ENCODE data around the gene KRI1. TPM values are rescaled to one million over a fixed set of nuclear protein-coding genes. Genes with fewer than 3 reads are reported as not detected.
"Not testable (repeated sequence)": the region's sequence is repeated elsewhere in the genome, so short reads cannot be mapped to it uniquely, and the experiment has no call there.

KRI1 gene
- total RNA-seq, 4 donors from 2014 or later, result 16.0 to 28.0 (median 20.1) TPM

GRCh38 chr19:10551698-10552301 is 14.0 kb downstream of the KRI1 start:
- peaks cover 0 to 100% of the 10 kb centered on the region in 2 donors for H3K36me3 ChIP-seq

GRCh38 chr19:10551006-10551405 is 14.8 kb downstream of the KRI1 start:
- H3K27ac ChIP-seq, H3K4me3 ChIP-seq, H3K27me3 ChIP-seq, ATAC-seq, H3K4me1 ChIP-seq, H3K9me3 ChIP-seq: not testable (repeated sequence)
- H3K36me3 ChIP-seq, result peaks cover 0 to 99% of the 10 kb centered on the region in 2 donors
- WGBS, 2 donors (ENCODE audit: low coverage in 1 of 2), result 60 to 89% methylated on average over 1 to 3 of the region's 9 CpGs

More at GRCh38 chr19:10551698-10552301, 14.0 kb downstream of the KRI1 start:
- H3K4me1 ChIP-seq, result no peaks in the 10 kb centered on the region
- H3K9me3 ChIP-seq, result no peaks in the 10 kb centered on the region
- no peak overlapping the region for H3K4me3 ChIP-seq
- WGBS, 2 donors (ENCODE audit: low coverage in 1 of 2), result 100% methylated on average over 4 of the region's 12 CpGs; no CpG with 5 or more reads in 1 of the 2 donors
- ATAC-seq, result peak; percentile 26
- peak overlapping the region in 1 of 4 donors; percentile 14 for H3K27ac ChIP-seq
- TF ChIP-seq POLR2A (IDR thresholded peaks at IDR 0.05) (no peak), CTCF (IDR thresholded peaks at IDR 0.05) (no peak), POLR2AphosphoS5 (IDR thresholded peaks at IDR 0.05) (no peak), EP300 (IDR thresholded peaks at IDR 0.05) (no peak)
- no peaks in the 10 kb centered on the region for H3K27me3 ChIP-seq

GRCh38 chr19:10550336-10550735 is 15.5 kb downstream of the KRI1 start:
- 77 to 80% methylated on average over 3 to 5 of the region's 6 CpGs for WGBS, 2 donors (ENCODE audit: low coverage in 1 of 2)
- Histone ChIP-seq H3K27ac (no peak overlapping the region), H3K9me3 (no peaks in the 10 kb centered on the region), H3K4me3 (no peak overlapping the region), H3K4me1 (peaks cover 0 to 8% (median 0%) of the 10 kb centered on the region in 3 donors), H3K36me3 (peaks cover 0 to 94% of the 10 kb centered on the region in 2 donors), H3K27me3 (no peaks in the 10 kb centered on the region)
- no peak for TF ChIP-seq POLR2AphosphoS5 (IDR thresholded peaks at IDR 0.05)
- TF ChIP-seq CTCF (IDR thresholded peaks at IDR 0.05), result no peak
- no peak for TF ChIP-seq EP300 (IDR thresholded peaks at IDR 0.05)
- TF ChIP-seq POLR2A (IDR thresholded peaks at IDR 0.05), result no peak
- no peak for ATAC-seq

GRCh38 chr19:10549733-10550132 is 16.1 kb downstream of the KRI1 start:
- Histone ChIP-seq H3K9me3 (no peaks in the 10 kb centered on the region), H3K27ac (no peak overlapping the region), H3K4me1 (peaks cover 0 to 14% (median 5%) of the 10 kb centered on the region in 3 donors), H3K27me3 (no peaks in the 10 kb centered on the region), H3K4me3 (no peak overlapping the region), H3K36me3 (peaks cover 0 to 88% of the 10 kb centered on the region in 2 donors)
- no peak for TF ChIP-seq POLR2A (IDR thresholded peaks at IDR 0.05)
- TF ChIP-seq POLR2AphosphoS5 (IDR thresholded peaks at IDR 0.05), result no peak
- TF ChIP-seq EP300 (IDR thresholded peaks at IDR 0.05), result no peak
- no peak for ATAC-seq
- WGBS, 2 donors (ENCODE audit: low coverage in 1 of 2), result 77 to 88% methylated on average over 6 of the region's 7 CpGs

GRCh38 chr19:10548746-10549276 is 17.0 kb downstream of the KRI1 start:
- Histone ChIP-seq H3K27ac (no peak overlapping the region), H3K4me3 (no peak overlapping the region), H3K36me3 (peaks cover 0 to 79% of the 10 kb centered on the region in 2 donors), H3K9me3 (no peaks in the 10 kb centered on the region), H3K27me3 (no peaks in the 10 kb centered on the region), H3K4me1 (peaks cover 0 to 20% (median 8%) of the 10 kb centered on the region in 3 donors)
- TF ChIP-seq POLR2AphosphoS5 (IDR thresholded peaks at IDR 0.05) (no peak), CTCF (IDR thresholded peaks at IDR 0.05) (no peak), POLR2A (IDR thresholded peaks at IDR 0.05) (no peak), EP300 (IDR thresholded peaks at IDR 0.05) (no peak)
- ATAC-seq, result no peak
- WGBS, 2 donors (ENCODE audit: low coverage in 1 of 2), result 98 to 100% methylated on average over 8 to 11 of the region's 18 CpGs

- Histone ChIP-seq H3K27ac (no peak overlapping the region), H3K9me3 (no peaks in the 10 kb centered on the region), H3K4me3 (no peak overlapping the region), H3K27me3 (no peaks in the 10 kb centered on the region), H3K36me3 (peaks cover 0 to 59% of the 10 kb centered on the region in 2 donors), H3K4me1 (peaks cover 0 to 28% (median 8%) of the 10 kb centered on the region in 3 donors)
- WGBS, 2 donors (ENCODE audit: low coverage in 1 of 2), result 100% methylated on average over 1 of the region's 17 CpGs; no CpG with 5 or more reads in 1 of the 2 donors
- TF ChIP-seq POLR2A (IDR thresholded peaks at IDR 0.05) (no peak), POLR2AphosphoS5 (IDR thresholded peaks at IDR 0.05) (no peak), CTCF (IDR thresholded peaks at IDR 0.05) (no peak), EP300 (IDR thresholded peaks at IDR 0.05) (no peak)
- no peak for ATAC-seq
Measured at GRCh38 chr19:10546817-10547216, 19.0 kb downstream of the KRI1 start.

All from gastroesophageal sphincter (tissue), 4 donors.